ENCODE results near the gene TLR6. TPM values are rescaled to one million over a fixed set of nuclear protein-coding genes. Genes with fewer than 3 reads are reported as not detected.

Gene TLR6
- total and polyA plus RNA-seq, 7 experiments from 2014 or later = 1.00 to 8.8 (median 1.9) TPM; not detected in 2

DNA sequence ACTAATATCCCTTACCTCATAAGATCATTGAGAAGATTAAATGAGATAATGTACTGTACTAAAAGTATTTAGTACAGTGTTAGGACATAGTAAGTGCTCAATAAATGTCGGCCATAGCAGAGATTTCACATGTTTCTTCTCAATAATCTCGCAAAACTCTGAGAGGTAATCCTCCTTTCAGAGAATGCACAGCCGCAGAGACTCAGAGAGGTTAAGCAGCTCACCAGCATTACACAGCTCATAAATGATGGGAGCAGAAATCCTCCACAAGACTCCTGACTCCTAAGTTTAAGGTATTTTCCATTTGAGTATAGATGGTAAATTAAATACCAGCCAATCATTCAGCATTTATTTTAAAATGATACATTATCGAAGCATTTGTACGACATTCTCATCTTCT, 45.6 kb upstream of the TLR6 start:
- intact Hi-C loops (cut with micrococcal nuclease) = loop anchor here (1.0 to 5.0 kb wide), 11 partner anchors 85 to 508 kb away; partner anchors contain the start of genes WDR19 (in 2 of the 2) and TMEM156 (in 1 of the 2)
- CTCF ChIA-PET = interaction anchor here (0.9 to 4.9 kb wide), 12 partner anchors 120 to 565 kb away, joined by 3 to 87 read pairs (median 4); partner anchors contain the start of gene TLR10
- no peaks in the 10 kb centered on the region for H3K36me3 Mint-ChIP-seq
- Histone ChIP-seq H3K4me3 (ENCODE audit: low read length) (no peak overlapping the region), H3K36me3 (ENCODE audit: control insufficient read depth in 2 of 3, insufficient read depth in 3 of 3, low read length in 3 of 3) (no peaks in the 10 kb centered on the region), H3K4me1 (ENCODE audit: control insufficient read depth in 2 of 2, insufficient read depth in 2 of 2, low read length in 2 of 2) (no peaks in the 10 kb centered on the region), H3K9me3 (ENCODE audit: control insufficient read depth in 2 of 3, low read length in 3 of 3) (no peaks in the 10 kb centered on the region), H3K27ac (ENCODE audit: low read depth, low read length) (no peak overlapping the region), H3K27me3 (ENCODE audit: control insufficient read depth in 2 of 2, insufficient read depth in 2 of 2, low read length in 2 of 2) (no peaks in the 10 kb centered on the region)
- H3K9me3 Mint-ChIP-seq = no peaks in the 10 kb centered on the region
- H3K27ac Mint-ChIP-seq = no peak overlapping the region
- POLR2A ChIA-PET = interaction anchor here (0.6 to 1.5 kb wide), 5 partner anchors 126 to 296 kb away, joined by 3 to 7 read pairs (median 4); no protein-coding TSS in a partner anchor
- DNase-seq = no peak
- no peak for ATAC-seq
- H3K4me3 Mint-ChIP-seq = no peak overlapping the region
- peaks cover 0 to 12% (median 0%) of the 10 kb centered on the region in 7 donors for H3K4me1 Mint-ChIP-seq
- H3K27me3 Mint-ChIP-seq = peaks cover 0 to 9% (median 0%) of the 10 kb centered on the region in 5 donors

DNA sequence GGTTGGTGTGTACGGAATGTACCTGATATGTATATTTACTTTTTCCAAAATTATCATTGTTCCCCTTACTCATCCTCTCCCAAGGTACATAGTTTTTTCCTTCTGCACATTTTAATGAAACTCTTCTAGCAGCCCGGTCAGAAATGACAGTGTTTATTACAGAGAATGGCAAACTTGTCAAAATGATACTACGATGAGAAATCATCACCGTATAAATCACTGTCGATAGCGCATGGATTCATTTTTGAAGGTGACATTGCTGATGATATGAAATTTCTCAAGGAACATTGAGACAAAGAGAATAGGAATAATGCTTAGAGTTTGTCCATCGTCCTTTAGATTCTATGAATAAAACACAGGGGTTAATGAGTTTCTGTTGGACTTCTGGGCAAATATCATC, 41.6 kb upstream of the TLR6 start:
- Histone ChIP-seq H3K9me3 (ENCODE audit: control insufficient read depth in 2 of 3, low read length in 3 of 3) (no peaks in the 10 kb centered on the region), H3K4me3 (ENCODE audit: low read length) (no peak overlapping the region), H3K27ac (ENCODE audit: low read depth, low read length) (no peak overlapping the region), H3K27me3 (ENCODE audit: control insufficient read depth in 2 of 2, insufficient read depth in 2 of 2, low read length in 2 of 2) (no peaks in the 10 kb centered on the region), H3K4me1 (ENCODE audit: control insufficient read depth in 2 of 2, insufficient read depth in 2 of 2, low read length in 2 of 2) (no peaks in the 10 kb centered on the region), H3K36me3 (ENCODE audit: control insufficient read depth in 2 of 3, insufficient read depth in 3 of 3, low read length in 3 of 3) (no peaks in the 10 kb centered on the region)
- no peak for ATAC-seq
- CTCF ChIA-PET = interaction anchor here (0.6 kb wide), 1 partner anchor 18 kb away, joined by 3 read pairs; no protein-coding TSS in a partner anchor
- Mint-ChIP-seq H3K9me3 (no peaks in the 10 kb centered on the region), H3K27ac (no peak overlapping the region), H3K36me3 (no peaks in the 10 kb centered on the region), H3K4me1 (peaks cover 0 to 2% (median 0%) of the 10 kb centered on the region in 7 donors), H3K27me3 (peaks cover 0 to 9% (median 3%) of the 10 kb centered on the region in 5 donors), H3K4me3 (no peak overlapping the region)
- intact Hi-C loops (cut with micrococcal nuclease) = no loop called here
- DNase-seq = no peak
- POLR2A ChIA-PET = no interaction called here

DNA sequence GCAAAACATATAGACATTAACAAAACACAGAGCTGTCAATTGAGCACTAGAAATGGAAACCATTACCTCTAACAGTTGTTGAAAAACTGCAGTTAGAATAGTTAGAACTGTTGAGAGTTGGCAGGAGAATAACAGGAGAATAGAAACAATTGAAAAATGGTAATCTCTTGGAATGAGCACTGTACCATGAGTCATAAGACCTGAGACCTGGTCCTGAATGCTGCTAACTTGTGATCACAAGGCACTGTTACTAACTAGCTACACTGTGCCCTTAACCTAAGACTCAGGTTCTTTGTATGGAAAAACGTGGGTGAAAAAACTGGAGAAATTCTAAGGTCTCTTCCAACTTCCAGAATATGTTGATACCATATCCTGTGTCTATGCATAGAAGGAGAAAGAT, 40.3 kb upstream of the TLR6 start:
- Mint-ChIP-seq H3K36me3 (no peaks in the 10 kb centered on the region), H3K9me3 (no peaks in the 10 kb centered on the region), H3K4me3 (no peak overlapping the region), H3K27me3 (peaks cover 0 to 6% (median 3%) of the 10 kb centered on the region in 5 donors), H3K4me1 (no peaks in the 10 kb centered on the region), H3K27ac (no peak overlapping the region)
- H3K27me3 ChIP-seq (ENCODE audit: control insufficient read depth in 2 of 2, insufficient read depth in 2 of 2, low read length in 2 of 2) = no peaks in the 10 kb centered on the region
- H3K36me3 ChIP-seq (ENCODE audit: control insufficient read depth in 2 of 3, insufficient read depth in 3 of 3, low read length in 3 of 3) = no peaks in the 10 kb centered on the region
- H3K27ac ChIP-seq (ENCODE audit: low read depth, low read length) = no peak overlapping the region
- POLR2A ChIA-PET = no interaction called here
- CTCF ChIA-PET = no interaction called here
- intact Hi-C loops (cut with micrococcal nuclease) = no loop called here
- DNase-seq (no peak), ATAC-seq (no peak)
- H3K4me3 ChIP-seq (ENCODE audit: low read length) = no peak overlapping the region
- no peaks in the 10 kb centered on the region for H3K4me1 ChIP-seq (ENCODE audit: control insufficient read depth in 2 of 2, insufficient read depth in 2 of 2, low read length in 2 of 2)
- H3K9me3 ChIP-seq (ENCODE audit: control insufficient read depth in 2 of 3, low read length in 3 of 3) = no peaks in the 10 kb centered on the region

DNA sequence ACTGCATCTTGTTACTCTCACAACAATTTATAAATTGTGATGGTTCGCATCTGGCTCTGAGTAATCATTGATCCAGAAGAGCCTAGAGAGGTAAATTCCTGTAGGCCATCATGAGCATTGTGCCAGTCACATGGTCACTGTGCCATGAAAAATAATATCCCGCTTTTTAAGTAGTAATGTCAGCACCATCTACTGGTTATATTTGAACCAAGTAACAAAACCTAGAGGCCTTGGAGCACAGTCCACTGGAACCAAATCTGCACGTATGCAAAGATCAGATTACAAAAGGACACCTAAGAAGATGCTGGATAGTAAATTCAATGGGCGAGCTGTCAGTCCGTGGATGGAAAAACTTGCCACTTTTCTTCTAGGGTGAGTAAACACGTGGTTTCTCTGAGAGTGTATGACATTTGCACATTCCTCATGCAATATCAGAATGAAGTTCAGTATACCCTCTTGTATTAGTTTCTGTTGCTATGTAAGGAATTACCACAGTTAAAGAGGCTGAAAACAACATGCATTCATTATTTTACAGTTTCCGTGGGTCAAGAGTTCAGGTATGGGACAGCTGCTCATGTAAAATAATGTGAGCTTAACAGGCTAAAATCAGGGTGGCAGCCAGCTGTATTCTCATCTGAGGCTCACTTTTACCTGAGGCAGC, 37.8 kb upstream of the TLR6 start:
- H3K27ac ChIP-seq (ENCODE audit: low read depth, low read length) = no peak overlapping the region
- Mint-ChIP-seq H3K27ac (no peak overlapping the region), H3K36me3 (peaks cover 0 to 3% (median 0%) of the 10 kb centered on the region in 5 donors), H3K4me1 (peaks cover 0 to 10% (median 2%) of the 10 kb centered on the region in 7 donors), H3K27me3 (peaks cover 0 to 6% (median 0%) of the 10 kb centered on the region in 5 donors), H3K4me3 (no peak overlapping the region), H3K9me3 (no peaks in the 10 kb centered on the region)
- no peak overlapping the region for H3K4me3 ChIP-seq (ENCODE audit: low read length)
- no peaks in the 10 kb centered on the region for H3K4me1 ChIP-seq (ENCODE audit: control insufficient read depth in 2 of 2, insufficient read depth in 2 of 2, low read length in 2 of 2)
- H3K27me3 ChIP-seq (ENCODE audit: control insufficient read depth in 2 of 2, insufficient read depth in 2 of 2, low read length in 2 of 2) = no peaks in the 10 kb centered on the region
- intact Hi-C loops (cut with micrococcal nuclease) = no loop called here
- no peaks in the 10 kb centered on the region for H3K36me3 ChIP-seq (ENCODE audit: control insufficient read depth in 2 of 3, insufficient read depth in 3 of 3, low read length in 3 of 3)
- no peaks in the 10 kb centered on the region for H3K9me3 ChIP-seq (ENCODE audit: control insufficient read depth in 2 of 3, low read length in 3 of 3)
- ChIA-PET POLR2A (no interaction called here), CTCF (interaction anchor here (1.0 kb wide), 1 partner anchor 135 kb away, joined by 5 read pairs; no protein-coding TSS in a partner anchor)
- ATAC-seq (no peak), DNase-seq (no peak)

DNA sequence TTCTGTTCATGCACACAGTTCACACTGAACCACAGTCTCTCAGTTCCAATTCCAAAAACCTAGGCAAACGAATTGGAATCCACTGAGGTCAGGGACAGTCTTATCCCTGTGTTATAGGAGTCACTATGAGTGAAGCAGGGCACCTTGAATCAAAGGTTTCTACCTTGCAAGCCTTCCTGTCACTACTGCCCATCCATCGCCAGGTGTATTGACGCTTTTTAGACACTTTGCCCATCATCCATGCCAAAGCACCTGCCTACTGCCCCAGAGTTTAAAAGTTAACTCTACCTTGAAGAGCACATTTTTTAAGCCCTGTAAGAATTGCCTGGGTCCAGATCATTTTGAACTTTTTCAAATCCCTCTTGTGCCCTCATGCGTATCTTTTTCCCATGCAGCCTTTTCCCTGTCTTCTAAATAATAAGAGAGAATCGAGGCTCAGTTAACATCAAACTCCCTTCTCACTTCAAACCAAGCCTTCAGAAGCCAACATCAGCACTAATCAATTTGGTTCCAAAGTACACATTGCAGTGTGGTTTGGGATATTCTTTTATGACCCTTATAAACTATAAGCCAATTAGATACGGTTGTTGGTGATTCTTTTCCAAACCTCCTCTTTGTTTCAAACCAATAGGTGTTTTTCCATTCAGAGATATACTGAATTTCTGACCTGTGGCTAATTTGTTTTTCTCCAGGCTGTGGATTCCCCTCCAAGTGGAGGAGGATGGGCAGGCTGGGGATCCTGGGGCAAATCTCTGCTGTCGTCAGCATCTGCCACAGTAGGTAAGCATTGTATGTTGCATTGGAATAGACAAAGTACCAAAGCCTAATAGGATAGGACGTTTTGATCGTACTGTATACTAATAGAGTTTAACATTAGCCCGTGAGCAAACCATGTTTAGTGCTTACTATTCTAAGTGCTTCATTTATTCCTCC, 34.7 kb upstream of the TLR6 start:
- H3K4me1 ChIP-seq (ENCODE audit: control insufficient read depth in 2 of 2, insufficient read depth in 2 of 2, low read length in 2 of 2) = no peaks in the 10 kb centered on the region
- H3K9me3 ChIP-seq (ENCODE audit: control insufficient read depth in 2 of 3, low read length in 3 of 3) = no peaks in the 10 kb centered on the region
- Mint-ChIP-seq H3K27me3 (peaks cover 0 to 2% (median 0%) of the 10 kb centered on the region in 5 donors), H3K4me1 (peaks cover 0 to 17% (median 6%) of the 10 kb centered on the region in 7 donors), H3K27ac (peak overlapping the region in 1 of 9 donors; percentile 3), H3K4me3 (no peak overlapping the region), H3K9me3 (no peaks in the 10 kb centered on the region), H3K36me3 (peaks cover 0 to 3% (median 0%) of the 10 kb centered on the region in 5 donors)
- intact Hi-C loops (cut with micrococcal nuclease) = no loop called here
- no peak for DNase-seq
- no peak overlapping the region for H3K4me3 ChIP-seq (ENCODE audit: low read length)
- no peak for ATAC-seq
- H3K27me3 ChIP-seq (ENCODE audit: control insufficient read depth in 2 of 2, insufficient read depth in 2 of 2, low read length in 2 of 2) = no peaks in the 10 kb centered on the region
- POLR2A ChIA-PET = no interaction called here
- H3K36me3 ChIP-seq (ENCODE audit: control insufficient read depth in 2 of 3, insufficient read depth in 3 of 3, low read length in 3 of 3) = no peaks in the 10 kb centered on the region
- CTCF ChIA-PET = no interaction called here
- H3K27ac ChIP-seq (ENCODE audit: low read depth, low read length) = no peak overlapping the region

DNA sequence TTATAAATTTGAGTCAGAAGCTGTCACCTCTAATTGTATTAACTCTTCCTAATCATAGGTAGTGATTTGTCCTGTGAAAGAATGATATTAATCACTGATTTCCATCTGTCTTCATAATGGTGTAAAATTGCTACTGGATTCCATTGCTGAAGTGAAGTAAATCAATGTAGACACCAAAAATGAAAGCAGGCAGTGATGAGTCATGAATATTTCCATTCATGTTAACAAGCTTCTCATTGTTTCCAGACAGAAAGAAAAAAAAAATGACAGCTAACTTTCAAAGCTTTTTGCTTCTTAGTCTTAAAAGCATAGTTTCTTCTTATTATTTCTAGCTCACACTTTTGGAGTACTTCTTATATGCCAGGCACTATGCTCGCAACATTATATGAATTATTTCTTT, 32.5 kb upstream of the TLR6 start:
- DNase-seq = peak in 1 of 9 donors; percentile 8
- POLR2A ChIA-PET = no interaction called here
- peak overlapping the region in 2 of 10 donors; percentile 19 to 60 for H3K4me3 Mint-ChIP-seq

More for the DNA sequence above, 32.5 kb upstream of the TLR6 start:
- H3K27ac ChIP-seq (ENCODE audit: low read depth, low read length) = no peak overlapping the region
- ATAC-seq = no peak
- Mint-ChIP-seq H3K36me3 (peaks cover 0 to 3% (median 0%) of the 10 kb centered on the region in 5 donors), H3K4me1 (peaks cover 0 to 17% (median 6%) of the 10 kb centered on the region in 7 donors), H3K27me3 (no peaks in the 10 kb centered on the region), H3K9me3 (no peaks in the 10 kb centered on the region), H3K27ac (peak overlapping the region in 2 of 9 donors; percentile 33 to 84)
- CTCF ChIA-PET = interaction anchor here (0.6 kb wide), 2 partner anchors 18 to 230 kb away, joined by 3 to 5 read pairs; no protein-coding TSS in a partner anchor
- no peaks in the 10 kb centered on the region for H3K9me3 ChIP-seq (ENCODE audit: control insufficient read depth in 2 of 3, low read length in 3 of 3)
- no peaks in the 10 kb centered on the region for H3K36me3 ChIP-seq (ENCODE audit: control insufficient read depth in 2 of 3, insufficient read depth in 3 of 3, low read length in 3 of 3)
- no peaks in the 10 kb centered on the region for H3K4me1 ChIP-seq (ENCODE audit: control insufficient read depth in 2 of 2, insufficient read depth in 2 of 2, low read length in 2 of 2)
- H3K27me3 ChIP-seq (ENCODE audit: control insufficient read depth in 2 of 2, insufficient read depth in 2 of 2, low read length in 2 of 2) = no peaks in the 10 kb centered on the region
- intact Hi-C loops (cut with micrococcal nuclease) = loop anchor here in 1 of 2 donors (5.0 kb wide), 1 partner anchor 463 kb away; no protein-coding TSS in a partner anchor
- no peak overlapping the region for H3K4me3 ChIP-seq (ENCODE audit: low read length)

Measured in naive thymus-derived CD4-positive, alpha-beta T cell (primary cell).